ENCODE measurements around the gene CALHM1.
"Not testable (repeated sequence)": the region's sequence is repeated elsewhere in the genome, so short reads cannot be mapped to it uniquely, and the experiment has no call there.

The CALHM1 gene

DNA sequence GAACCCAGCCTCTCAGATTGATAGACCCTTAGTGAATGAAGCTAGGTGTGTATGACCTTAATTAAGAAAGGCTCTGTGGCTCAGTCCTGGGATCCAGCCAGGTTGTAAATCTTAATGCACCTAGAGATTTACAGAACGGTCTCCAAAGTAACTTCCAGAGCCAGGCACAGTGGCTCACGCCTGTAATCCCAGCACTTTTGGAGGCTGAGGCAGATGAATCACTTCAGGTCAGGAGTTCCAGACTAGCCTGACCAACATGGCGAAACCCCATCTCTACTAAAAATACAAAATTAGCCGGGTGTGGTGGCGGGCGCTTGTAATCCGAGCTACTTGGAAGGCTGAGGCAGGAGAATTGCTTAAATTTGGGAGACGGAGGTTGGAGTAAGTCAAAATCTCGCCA is 30.8 kb downstream of the CALHM1 start:
- no peak for DNase-seq

DNA sequence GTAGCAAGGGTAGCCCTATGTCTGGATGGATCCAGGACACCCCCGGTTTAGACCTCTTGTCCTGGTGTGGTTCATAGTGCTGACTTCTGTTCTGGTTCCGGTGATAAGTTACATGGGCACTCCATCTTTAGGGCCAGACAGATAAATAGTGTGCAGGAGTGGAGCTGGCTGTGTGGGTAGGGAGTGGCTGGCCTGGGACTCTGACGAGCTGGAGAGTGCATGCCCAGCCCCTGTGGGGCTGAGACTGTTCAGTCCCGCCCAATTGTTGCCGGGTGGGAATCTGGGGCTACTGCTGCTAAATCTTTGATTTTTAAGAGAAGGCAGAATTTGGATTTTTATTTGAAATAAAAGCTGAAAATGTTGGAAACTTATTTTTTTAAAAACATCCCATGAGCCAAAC is 35.0 kb downstream of the CALHM1 start:
- DNase-seq, result no peak

DNA sequence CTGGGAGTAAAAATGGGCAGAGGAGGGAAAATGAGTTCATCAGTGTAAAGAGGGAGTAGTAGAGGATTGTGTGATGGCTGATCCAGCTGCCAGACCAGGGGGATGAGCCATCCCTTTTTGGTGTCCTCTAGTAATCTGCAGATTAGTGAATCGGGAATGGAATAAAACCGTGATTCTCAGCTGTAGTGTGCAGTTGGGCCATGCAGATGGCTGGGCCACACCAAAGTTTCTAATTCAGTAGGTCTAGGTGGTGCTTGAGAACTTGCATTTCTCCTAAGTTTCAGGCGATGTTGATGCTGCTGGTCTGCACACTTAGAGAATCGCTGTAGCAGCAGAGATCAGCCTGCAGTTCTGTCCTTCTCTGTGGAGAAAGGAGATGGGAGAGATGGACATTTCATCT is 39.6 kb downstream of the CALHM1 start:
- DNase-seq, result no peak

DNA sequence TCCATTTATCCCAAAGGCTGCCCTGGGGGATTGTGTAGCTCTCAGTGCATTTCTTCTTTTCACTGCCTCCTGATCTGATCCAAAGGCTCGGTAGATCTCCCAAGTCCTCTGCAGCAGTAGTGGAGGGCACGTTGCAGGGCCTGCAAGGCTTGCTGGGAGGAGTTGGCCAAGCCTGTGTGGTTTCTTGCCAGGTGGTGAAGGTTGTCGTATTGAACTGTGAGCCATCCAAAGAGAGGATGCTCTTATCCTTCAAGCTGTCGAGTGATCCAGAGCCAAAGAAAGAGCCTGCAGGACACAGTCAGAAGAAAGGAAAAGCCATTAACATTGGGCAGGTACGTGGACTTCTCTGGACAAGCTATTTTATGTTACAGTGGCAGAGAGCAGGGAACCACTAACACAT is 41.1 kb downstream of the CALHM1 start:
- no peak for DNase-seq

DNA sequence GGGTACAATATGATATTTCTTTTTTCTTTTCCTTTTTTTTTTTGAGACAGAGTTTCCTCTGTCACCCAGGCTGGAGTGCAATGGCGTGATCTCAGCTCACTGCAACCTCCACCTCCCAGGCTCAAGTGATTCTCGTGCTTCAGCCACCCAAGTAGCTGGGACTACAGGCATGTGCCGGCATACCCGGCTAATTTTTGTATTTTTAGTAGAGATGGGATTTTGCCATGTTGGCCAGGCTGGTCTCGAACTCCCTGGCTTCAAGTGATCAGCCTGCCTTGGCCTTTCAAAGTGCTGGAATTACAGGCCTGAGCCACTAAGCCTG is 41.6 kb downstream of the CALHM1 start:
- not testable (repeated sequence) for DNase-seq

DNA sequence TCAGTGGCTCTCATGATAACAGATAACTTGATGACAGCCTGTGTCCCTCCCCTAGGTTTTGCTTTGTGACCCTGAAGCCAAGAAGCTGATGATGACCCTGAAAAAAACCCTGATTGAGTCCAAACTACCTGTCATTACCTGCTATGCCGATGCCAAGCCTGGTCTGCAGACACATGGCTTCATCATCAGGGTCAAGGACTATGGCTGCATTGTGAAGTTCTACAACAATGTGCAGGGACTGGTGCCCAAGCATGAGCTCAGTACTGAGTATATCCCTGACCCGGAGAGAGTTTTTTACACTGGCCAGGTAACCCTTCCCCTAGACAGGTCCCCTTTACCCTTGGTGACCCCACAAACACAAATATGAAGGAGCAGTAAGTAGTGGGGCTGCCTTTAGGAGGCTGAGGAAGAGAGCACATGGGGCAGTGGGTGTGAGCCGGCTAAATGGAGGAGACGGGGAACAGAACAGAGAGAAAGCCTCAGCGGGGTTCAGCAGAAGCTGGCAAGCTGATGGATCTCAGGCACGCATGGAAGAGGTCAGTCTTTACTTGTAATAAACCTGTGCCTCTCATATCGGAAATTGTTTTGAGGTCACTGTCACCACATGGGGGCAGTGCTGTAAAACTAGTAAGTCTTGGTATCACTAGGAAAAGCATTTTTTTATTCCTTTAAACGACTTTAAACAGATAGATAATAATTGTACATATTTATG is 42.1 kb downstream of the CALHM1 start:
- peak; percentile 26 for DNase-seq

DNA sequence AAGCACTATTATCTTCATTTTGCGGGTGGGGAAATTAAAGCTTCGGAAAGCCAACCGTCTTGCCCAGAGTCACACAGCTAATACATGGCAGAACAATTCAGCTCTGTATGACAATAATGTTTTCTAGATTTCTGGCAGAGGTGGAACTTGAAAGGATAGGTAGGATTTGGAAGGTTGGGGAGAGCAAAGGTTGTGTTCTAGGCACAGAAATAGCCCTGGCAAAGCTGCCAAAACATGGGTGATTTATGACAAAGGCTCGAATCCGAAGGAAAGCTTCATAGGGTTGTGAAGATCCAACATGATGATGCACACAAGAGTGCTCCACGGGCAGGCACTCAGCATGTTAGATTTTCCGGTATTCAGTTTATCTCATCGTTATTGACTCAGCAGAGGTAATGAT is 43.1 kb downstream of the CALHM1 start:
- no peak for DNase-seq

DNA sequence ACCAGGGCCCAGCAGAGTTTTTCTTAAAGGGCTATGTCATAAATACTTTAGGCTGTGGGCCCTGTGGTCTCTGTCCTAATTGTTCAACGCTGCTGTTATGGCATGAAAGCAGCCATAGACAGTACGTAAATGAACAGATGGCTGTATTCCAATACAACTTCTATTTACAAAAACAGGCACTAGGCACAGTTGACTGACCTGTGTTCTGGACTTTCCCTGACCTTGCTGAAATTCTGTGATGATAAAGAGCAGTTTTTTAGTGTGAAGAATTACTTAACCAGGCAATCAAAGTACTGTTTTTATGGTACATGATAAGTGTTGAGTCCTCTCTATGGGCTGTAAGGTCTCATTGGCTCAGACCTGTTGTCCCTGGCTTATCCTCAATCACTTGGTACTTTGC is 45.1 kb downstream of the CALHM1 start:
- no peak for DNase-seq
